ENCODE measurements around the gene FAM170A.

DNA sequence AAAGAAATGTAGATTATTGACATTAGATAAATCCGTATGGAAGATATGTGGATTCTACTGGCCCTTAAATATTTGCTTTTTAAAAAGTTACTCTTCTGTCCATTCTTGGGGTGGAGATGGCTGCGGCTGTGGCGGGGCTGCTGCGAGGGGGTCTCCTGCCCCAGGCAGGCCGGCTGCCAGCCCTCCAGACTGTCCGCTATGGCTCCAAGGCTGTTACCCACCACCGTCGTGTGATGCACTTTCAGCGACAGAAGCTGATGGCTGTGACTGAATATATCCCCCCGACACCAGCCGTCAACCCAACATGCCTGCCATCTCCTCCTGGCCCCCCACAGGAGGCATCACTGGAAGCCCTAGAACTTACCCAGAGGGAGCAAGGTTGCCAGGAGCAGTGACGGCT is 50.7 kb downstream of the FAM170A start:
- TF ChIP-seq, protein P1, sequence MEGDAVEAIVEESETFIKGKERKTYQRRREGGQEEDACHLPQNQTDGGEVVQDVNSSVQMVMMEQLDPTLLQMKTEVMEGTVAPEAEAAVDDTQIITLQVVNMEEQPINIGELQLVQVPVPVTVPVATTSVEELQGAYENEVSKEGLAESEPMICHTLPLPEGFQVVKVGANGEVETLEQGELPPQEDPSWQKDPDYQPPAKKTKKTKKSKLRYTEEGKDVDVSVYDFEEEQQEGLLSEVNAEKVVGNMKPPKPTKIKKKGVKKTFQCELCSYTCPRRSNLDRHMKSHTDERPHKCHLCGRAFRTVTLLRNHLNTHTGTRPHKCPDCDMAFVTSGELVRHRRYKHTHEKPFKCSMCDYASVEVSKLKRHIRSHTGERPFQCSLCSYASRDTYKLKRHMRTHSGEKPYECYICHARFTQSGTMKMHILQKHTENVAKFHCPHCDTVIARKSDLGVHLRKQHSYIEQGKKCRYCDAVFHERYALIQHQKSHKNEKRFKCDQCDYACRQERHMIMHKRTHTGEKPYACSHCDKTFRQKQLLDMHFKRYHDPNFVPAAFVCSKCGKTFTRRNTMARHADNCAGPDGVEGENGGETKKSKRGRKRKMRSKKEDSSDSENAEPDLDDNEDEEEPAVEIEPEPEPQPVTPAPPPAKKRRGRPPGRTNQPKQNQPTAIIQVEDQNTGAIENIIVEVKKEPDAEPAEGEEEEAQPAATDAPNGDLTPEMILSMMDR (optimal IDR thresholded peaks at IDR 0.05 in 1 of 3, IDR thresholded peaks at IDR 0.05 in 1 of 3, conservative IDR thresholded peaks at IDR 0.05 in 1 of 3; ENCODE audit: extremely low read depth in 1 of 3, insufficient read depth in 2 of 3, low read length in 3 of 3) = no peak
- TF ChIP-seq EZH2 (IDR thresholded peaks at IDR 0.05; ENCODE audit: low read length) = no peak

Measured in keratinocyte (primary cell).